Osteoblast (primary cell): Measurements from ENCODE around the gene KCNT2. TPM values are rescaled to one million over a fixed set of nuclear protein-coding genes. Genes with fewer than 3 reads are reported as not detected.

Experiments used
- DNase-seq: peaks from one replicate; pipeline ENCODE4 v3.0.0; 2011; ENCODE audit warnings: low spot score, mixed read lengths; ENCODE audit not compliant: insufficient read length; ENCODE audit errors: missing footprints
- H2AFZ ChIP-seq: 2 replicates; pipeline ENCODE4 v1.6.0; 2011; ENCODE audit warnings: mild to moderate bottlenecking, low read length
- H3K27ac ChIP-seq: 2 replicates; pipeline ENCODE4 v1.5.1; 2011; ENCODE audit warnings: mild to moderate bottlenecking, low read depth, low read length, moderate library complexity
- H3K27me3 ChIP-seq: 2 replicates; pipeline ENCODE4 v1.6.0; 2012; ENCODE audit warnings: mild to moderate bottlenecking, control low read depth, inconsistent platforms, low read length, moderate library complexity; ENCODE audit not compliant: insufficient read depth
- H3K36me3 ChIP-seq: 2 replicates; pipeline ENCODE4 v1.5.1; 2011; ENCODE audit warnings: mild to moderate bottlenecking, low read length, control low read depth, moderate library complexity; ENCODE audit not compliant: insufficient read depth
- H3K4me1 ChIP-seq: 2 replicates; pipeline ENCODE4 v1.5.1; 2011; ENCODE audit warnings: mild to moderate bottlenecking, low read length, control low read depth, moderate library complexity; ENCODE audit not compliant: insufficient read depth
- H3K4me2 ChIP-seq: 2 replicates; pipeline ENCODE4 v1.6.0; 2011; ENCODE audit warnings: mild to moderate bottlenecking, low read length; ENCODE audit not compliant: insufficient read depth
- H3K4me3 ChIP-seq: fragments of 200-600 bp; sonication (generic); 3 replicates; pipeline ENCODE4 v1.5.1; 2012; ENCODE audit warnings: mild to moderate bottlenecking, low read length, inconsistent platforms; ENCODE audit not compliant: insufficient read depth
- H3K79me2 ChIP-seq: 2 replicates; pipeline ENCODE4 v1.6.0; 2012; ENCODE audit warnings: mild to moderate bottlenecking, low read length, control low read depth, inconsistent platforms; ENCODE audit not compliant: insufficient read depth
- H3K9me3 ChIP-seq: 2 replicates; pipeline ENCODE4 v1.5.1; 2011; ENCODE audit warnings: low read depth, low read length, control low read depth
- H4K20me1 ChIP-seq: 2 replicates; pipeline ENCODE4 v1.6.0; 2012; ENCODE audit warnings: mild to moderate bottlenecking, low read length, control low read depth; ENCODE audit not compliant: insufficient read depth
- CTCF ChIP-seq: IDR thresholded peaks from 2 replicates; pipeline ENCODE4 v1.5.1; 2011; ENCODE audit warnings: mild to moderate bottlenecking, low read depth, low read length, moderate library complexity; ENCODE audit errors: extremely low read depth
- total RNA-seq: library from RNA; depleted of rRNA; stranded (reverse); fragments of >200 nt; gene quantifications from 2 replicates; pipeline ENCODE4 v1.2.3, GENCODE V29; 2012

Gene KCNT2
- total RNA-seq, 1 donor: 10.5 TPM

- H3K27ac ChIP-seq: no peak overlapping the region
- no peaks in the 10 kb centered on the region for H3K9me3 ChIP-seq
- no peak overlapping the region for H3K4me3 ChIP-seq
- no peaks in the 10 kb centered on the region for H4K20me1 ChIP-seq
- H2AFZ ChIP-seq: peak overlapping the region; percentile 18
- H3K27me3 ChIP-seq: no peaks in the 10 kb centered on the region
- H3K79me2 ChIP-seq: no peaks in the 10 kb centered on the region
- H3K36me3 ChIP-seq: no peaks in the 10 kb centered on the region
- no peak for TF ChIP-seq CTCF
- no peak for DNase-seq
- no peaks in the 10 kb centered on the region for H3K4me1 ChIP-seq
- no peak overlapping the region for H3K4me2 ChIP-seq
Measured at GRCh38 chr1:196438329-196438728, 169.9 kb downstream of the KCNT2 start.

- H3K79me2 ChIP-seq: no peaks in the 10 kb centered on the region
- H3K9me3 ChIP-seq: no peaks in the 10 kb centered on the region
- no peaks in the 10 kb centered on the region for H3K4me1 ChIP-seq
- no peak overlapping the region for H3K4me2 ChIP-seq
- no peak for DNase-seq
- no peaks in the 10 kb centered on the region for H4K20me1 ChIP-seq
- no peak overlapping the region for H2AFZ ChIP-seq
- no peak overlapping the region for H3K27ac ChIP-seq
- no peaks in the 10 kb centered on the region for H3K36me3 ChIP-seq
- no peak overlapping the region for H3K4me3 ChIP-seq
- H3K27me3 ChIP-seq: no peaks in the 10 kb centered on the region
- TF ChIP-seq CTCF: no peak
Measured at GRCh38 chr1:196437671-196438070, 170.6 kb downstream of the KCNT2 start.

GRCh38 chr1:196433000-196433399, 175.2 kb downstream of the KCNT2 start:
- Histone ChIP-seq H3K9me3 (no peaks in the 10 kb centered on the region), H4K20me1 (no peaks in the 10 kb centered on the region), H3K27me3 (no peaks in the 10 kb centered on the region), H3K79me2 (no peaks in the 10 kb centered on the region), H2AFZ (no peak overlapping the region), H3K36me3 (no peaks in the 10 kb centered on the region), H3K4me2 (no peak overlapping the region), H3K4me3 (no peak overlapping the region), H3K4me1 (no peaks in the 10 kb centered on the region), H3K27ac (no peak overlapping the region)
- no peak for TF ChIP-seq CTCF
- no peak for DNase-seq

GRCh38 chr1:196427976-196428734, 180.1 kb downstream of the KCNT2 start:
- H3K27ac ChIP-seq: no peak overlapping the region
- no peak for DNase-seq
- H4K20me1 ChIP-seq: no peaks in the 10 kb centered on the region
- no peak overlapping the region for H3K4me3 ChIP-seq
- H2AFZ ChIP-seq: no peak overlapping the region
- no peaks in the 10 kb centered on the region for H3K27me3 ChIP-seq
- no peaks in the 10 kb centered on the region for H3K79me2 ChIP-seq
- H3K4me1 ChIP-seq: no peaks in the 10 kb centered on the region
- no peaks in the 10 kb centered on the region for H3K36me3 ChIP-seq
- TF ChIP-seq CTCF: no peak
- no peak overlapping the region for H3K4me2 ChIP-seq
- no peaks in the 10 kb centered on the region for H3K9me3 ChIP-seq
